K562 (cell line): ENCODE measurements around the gene TMEM116. TPM values are rescaled to one million over a fixed set of nuclear protein-coding genes. Genes with fewer than 3 reads are reported as not detected.
A peak's percentile ranks its signal among the peaks of the same experiment; 100 is the strongest.

Experiments
- ATAC-seq: fragments of 200-7000 bp; cut with Tn5 transposase; 3 replicates; pipeline ENCODE4 v1.9.1; 2020; ENCODE audit warnings: moderate library complexity
- BruUV-seq: library from RNA; stranded (reverse); fragments of 400-500 nt; replicated peaks from 2 replicates; lab custom pipeline; 2021; lab: Mats Ljungman, UMichigan
- CTCF ChIA-PET: fragments of 300-600 bp; formaldehyde crosslinking; extraction: SDS; loops from one replicate; lab custom pipeline; 2021; ENCODE audit warnings: low intra/inter-chr PET ratio; lab: Yijun Ruan, JAX
- POLR2A ChIA-PET: fragments of 300-600, 350-650 bp; sonication (Branson Sonifier 250); formaldehyde crosslinking; extraction: SDS; loops from one replicate; lab custom pipeline; 2021; ENCODE audit warnings: antibody characterized with exemption, inconsistent platforms; lab: Yijun Ruan, JAX
- DNase-seq, 4 experiments: peaks; one replicate each; pipeline versions ENCODE4 v3.0.0 to v3.0.0-alpha.2; 2011 to 2018; ENCODE audit warnings: low spot score in 3 of 4, mixed read lengths in 3 of 4; ENCODE audit errors: extremely low read depth in 1 of 4
- FAIRE-seq: peaks from 2 replicates; lab custom pipeline; 2011; peaks lifted over from hg19 to GRCh38; lab: Jason Lieb, UNC
- H2AFZ ChIP-seq: 2 replicates; pipeline ENCODE4 v1.6.0; 2011; ENCODE audit warnings: low read depth, low read length, control low read depth, inconsistent platforms
- H3K27ac ChIP-seq: fragments of 200-600 bp; 3 replicates; pipeline ENCODE4 v1.8.0; 2011; ENCODE audit warnings: low read depth, mild to moderate bottlenecking, control low read depth, inconsistent platforms, low read length, moderate library complexity, mixed read lengths; ENCODE audit errors: extremely low read depth
- H3K27me3 ChIP-seq, 2 experiments: fragments of 300-600 bp in 1 of 2; 2 replicates in 1 of 2; 3 replicates in 1 of 2; pipeline versions ENCODE4 v1.6.0 to v1.8.0; 2011; ENCODE audit warnings: inconsistent platforms in 2 of 2, low read length in 2 of 2, mild to moderate bottlenecking in 1 of 2, mixed read lengths in 1 of 2, moderate library complexity in 1 of 2; ENCODE audit not compliant: control insufficient read depth in 2 of 2, insufficient read depth in 2 of 2
- H3K36me3 ChIP-seq: fragments of 300-600 bp; 3 replicates; pipeline ENCODE4 v1.8.0; 2011; ENCODE audit warnings: mild to moderate bottlenecking, low read length, inconsistent platforms; ENCODE audit not compliant: control insufficient read depth, insufficient read depth
- H3K4me1 ChIP-seq, 2 experiments: fragments of 200-600 bp in 1 of 2; replicated peaks in 1 of 2; 2 replicates in 1 of 2; 3 replicates in 1 of 2; pipeline versions ENCODE4 v1.5.1 to v1.8.0; 2011; ENCODE audit warnings: inconsistent platforms in 2 of 2, low read length in 2 of 2, mild to moderate bottlenecking in 1 of 2, mixed read lengths in 1 of 2, moderate library complexity in 1 of 2; ENCODE audit not compliant: control insufficient read depth in 2 of 2, insufficient read depth in 2 of 2
- H3K4me2 ChIP-seq: 2 replicates; pipeline ENCODE4 v1.6.1; 2011; ENCODE audit warnings: low read length, control low read depth, inconsistent platforms, mixed read lengths; ENCODE audit not compliant: insufficient read depth
- H3K4me3 ChIP-seq: fragments of 200-600 bp; sonication (generic), shearing (Covaris generic); 2 replicates; pipeline ENCODE4 v1.5.1; 2016; ENCODE audit warnings: control low read depth, inconsistent platforms
- H3K79me2 ChIP-seq: fragments of 200-600 bp; 3 replicates; pipeline ENCODE4 v1.8.0; 2011; ENCODE audit warnings: low read length, inconsistent platforms; ENCODE audit not compliant: control insufficient read depth, insufficient read depth
- H3K9ac ChIP-seq, 2 experiments: 2 replicates each; pipeline versions ENCODE4 v1.6.0 to v1.6.1; 2011; ENCODE audit warnings: low read depth in 2 of 2, low read length in 2 of 2, control low read depth in 1 of 2, inconsistent platforms in 1 of 2, mild to moderate bottlenecking in 1 of 2, mixed read lengths in 1 of 2; ENCODE audit not compliant: insufficient read depth in 1 of 2
- H3K9me1 ChIP-seq: one replicate; pipeline ENCODE4 v1.6.0; 2011; ENCODE audit warnings: inconsistent platforms, mild to moderate bottlenecking, low read length, moderate library complexity; ENCODE audit not compliant: control insufficient read depth, insufficient read depth
- H3K9me3 ChIP-seq: replicated peaks from 2 replicates; pipeline ENCODE4 v1.5.1; 2011; ENCODE audit warnings: low read depth, low read length, inconsistent platforms; ENCODE audit not compliant: control insufficient read depth, insufficient read depth
- H4K20me1 ChIP-seq: replicated peaks from 2 replicates; pipeline ENCODE4 v1.6.1; 2011; ENCODE audit warnings: low read length, inconsistent platforms, mixed read lengths; ENCODE audit not compliant: control insufficient read depth, insufficient read depth
- ELF2 ChIP-seq: fragments of 250-450 bp; sonication (Bioruptor Pico); IDR thresholded peaks from 2 replicates; pipeline ENCODE4 v1.5.0; 2021; ENCODE audit warnings: mild to moderate bottlenecking
- GTF2F1 ChIP-seq: IDR thresholded peaks from 2 replicates; pipeline ENCODE4 v1.6.1; 2011; ENCODE audit warnings: low read depth, low read length, improper control_type of control experiment
- MTA1 ChIP-seq: fragments of 450-650 bp; IDR thresholded peaks from 2 replicates; pipeline ENCODE4 v1.6.1; 2017; ENCODE audit warnings: borderline replicate concordance
- MTF1 ChIP-seq: fragments of 250-450 bp; sonication (Bioruptor Pico); IDR thresholded peaks from 2 replicates; pipeline ENCODE4 v1.9.0; 2021; ENCODE audit warnings: moderate library complexity, mild to moderate bottlenecking, inconsistent platforms, borderline replicate concordance
- SMARCB1 ChIP-seq: IDR thresholded peaks from 2 replicates; pipeline ENCODE4 v1.6.1; 2011; ENCODE audit warnings: improper control_type of control experiment, low read depth; ENCODE audit not compliant: insufficient read length
- XRCC4 ChIP-seq: IDR thresholded peaks from one replicate; pipeline ENCODE4 v1.6.1; 2011; ENCODE audit not compliant: insufficient read depth, insufficient read length; ENCODE audit errors: extremely low read depth
- ZC3H8 ChIP-seq: fragments of 450-650 bp; IDR thresholded peaks from 2 replicates; pipeline ENCODE4 v1.6.1; 2017
- ZNF165 ChIP-seq: fragments of 250-450 bp; sonication (Bioruptor Pico); IDR thresholded peaks from 2 replicates; pipeline ENCODE4 v1.4.0; 2020; ENCODE audit warnings: borderline replicate concordance
- ZNF197 ChIP-seq: fragments of 200-800 bp; sonication (Bioruptor generic); IDR thresholded peaks from 2 replicates; pipeline ENCODE4 v1.6.1; 2016; ENCODE audit warnings: low read depth, missing genetic modification characterization, missing compliant biosample characterization
- ZNF354B ChIP-seq: fragments of 250-450 bp; sonication (Bioruptor Pico); IDR thresholded peaks from 2 replicates; pipeline ENCODE4 v1.4.0; 2020
- ZNF507 ChIP-seq: conservative IDR thresholded peaks from 2 replicates; pipeline ENCODE4 v1.6.1; 2017; ENCODE audit warnings: missing genetic modification characterization, missing compliant biosample characterization
- ZNF75A ChIP-seq: fragments of 450-650 bp; formaldehyde crosslinking; IDR thresholded peaks from 2 replicates; pipeline ENCODE4 v1.4.0; 2020; ENCODE audit warnings: mild to moderate bottlenecking
- WGBS: fragments of 100-300 bp; shearing (Covaris generic); methylation state at CpG from one replicate; pipeline ENCODE4 v1.1.6; 2016; ENCODE audit warnings: low coverage, mixed read lengths; ENCODE audit not compliant: insufficient coverage; ENCODE audit errors: missing lambda C conversion rate; 5-methylcytosine and 5-hydroxymethylcytosine counted together
- in situ Hi-C: fragments of 300-500 bp; cut with MboI; formaldehyde crosslinking; loops from 4 replicates; pipeline ENCODE4 v1.15.0; 2018; ENCODE audit warnings: inconsistent platforms, mixed read lengths
- intact Hi-C: fragments of 100-400 bp; cut with micrococcal nuclease; formaldehyde crosslinking; loops from 2 replicates; pipeline ENCODE4 v1.14.2; 2022
- polyA plus RNA-seq, 8 experiments: library from polyadenylated mRNA; depleted of rRNA in 4 of 8; stranded (reverse) in 5 of 8; unstranded in 3 of 8; fragments of >200 nt; fragmentation: Nextera tagmentation in 2 of 8; fragmentation: Illumina TruSeq in 1 of 8; extraction: Ambion mirVana in 2 of 8; extraction: Trizol in 1 of 8; gene quantifications; 2 replicates each; pipeline versions ENCODE4 v1.2.1 to v1.2.3, GENCODE V29; 2011 to 2014; ENCODE audit warnings: inconsistent platforms in 1 of 8, missing spikeins in 1 of 8
- total RNA-seq, 7 experiments: library from RNA; depleted of rRNA in 6 of 7; stranded (reverse); fragments of >200 nt in 6 of 7; fragmentation: Illumina TruSeq in 2 of 7; extraction: Trizol in 2 of 7; gene quantifications; 2 replicates each; pipeline versions ENCODE4 v1.2.1 to v1.2.3, GENCODE V29; 2011 to 2021; ENCODE audit warnings: low replicate concordance in 1 of 7
- TF ChIP-seq, protein P1 (sequence below): sonication (generic); formaldehyde crosslinking; IDR thresholded peaks from 2 replicates; pipeline ENCODE4 v1.5.0; 2020; ENCODE audit warnings: missing genetic modification reagents

Gene TMEM116
- total and polyA plus RNA-seq, 9 of the 15 experiments (the other 6 are each of a cell fraction or from before 2014, with no cell fraction given) = 5.2 to 78.6 (median 13.9) TPM

DNA sequence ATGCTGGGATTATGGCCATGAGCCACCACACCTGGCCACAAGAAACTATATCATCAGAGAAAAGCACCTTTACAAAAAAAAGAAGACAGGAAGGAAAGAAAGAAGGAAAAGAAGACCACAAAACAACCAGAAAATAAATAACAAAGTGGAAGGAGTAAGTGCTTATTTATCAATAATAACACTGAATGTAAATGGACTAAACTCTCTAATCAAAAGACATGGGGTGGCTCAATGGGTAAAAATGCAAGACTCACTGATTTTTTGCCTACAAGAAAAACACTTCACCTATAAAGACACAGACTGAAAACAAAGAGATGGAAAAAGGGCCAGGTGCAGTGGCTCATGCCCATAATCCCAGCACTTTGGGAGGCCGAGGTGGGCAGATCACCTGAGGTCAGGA lies 105.2 kb downstream of the TMEM116 start:
- Histone ChIP-seq H3K36me3 (peaks cover 9% of the 10 kb centered on the region; the same call in 2 of the 3 replicates), H3K9ac (no peak overlapping the region), H3K4me2 (no peak overlapping the region), H3K27ac (no peak overlapping the region), H3K79me2 (no peaks in the 10 kb centered on the region), H3K27me3 (no peaks in the 10 kb centered on the region), H2AFZ (no peak overlapping the region), H4K20me1 (no peaks in the 10 kb centered on the region), H3K4me1 (peaks cover 0 to 11% of the 10 kb centered on the region in 2 experiments; a peak in 2 of 5 replicates), H3K9me3 (no peaks in the 10 kb centered on the region), H3K9me1 (no peaks in the 10 kb centered on the region), H3K4me3 (no peak overlapping the region)
- FAIRE-seq = no peak
- no peak for DNase-seq
- intact Hi-C loops = no loop called here
- ChIA-PET CTCF (no interaction called here), POLR2A (interaction anchor here (0.9 kb wide), 1 partner anchor 13 kb away, joined by 4 read pairs; no protein-coding TSS in a partner anchor)
- 94% methylated on average over 1 of the region's 1 CpG for WGBS
- no TSS peak for BruUV-seq
- TF ChIP-seq ZNF165 (CRISPR knock-in tag) (no peak), SMARCB1 (no peak), ZC3H8 (no peak), ZNF197 (CRISPR knock-in tag) (no peak), ZNF507 (tag) (peak; percentile 94), GTF2F1 (no peak), ZNF75A (CRISPR knock-in tag) (no peak), XRCC4 (no peak), MTA1 (no peak), MTF1 (CRISPR knock-in tag) (no peak), ZNF354B (CRISPR knock-in tag) (peak; percentile 40; the same call in 1 of the 2 replicates), ELF2 (CRISPR knock-in tag) (no peak)
- TF ChIP-seq, protein P1, sequence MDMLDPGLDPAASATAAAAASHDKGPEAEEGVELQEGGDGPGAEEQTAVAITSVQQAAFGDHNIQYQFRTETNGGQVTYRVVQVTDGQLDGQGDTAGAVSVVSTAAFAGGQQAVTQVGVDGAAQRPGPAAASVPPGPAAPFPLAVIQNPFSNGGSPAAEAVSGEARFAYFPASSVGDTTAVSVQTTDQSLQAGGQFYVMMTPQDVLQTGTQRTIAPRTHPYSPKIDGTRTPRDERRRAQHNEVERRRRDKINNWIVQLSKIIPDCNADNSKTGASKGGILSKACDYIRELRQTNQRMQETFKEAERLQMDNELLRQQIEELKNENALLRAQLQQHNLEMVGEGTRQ (CRISPR knock-in tag) = no peak
- in situ Hi-C loops = no loop called here
- ATAC-seq = no peak
